HepG2 (cell line): ENCODE measurements around the gene PPP6R2.

Source experiments
- ATF7 ChIP-seq, 2 experiments: fragments of 450-650 bp in 1 of 2; sonication (generic) in 1 of 2; formaldehyde crosslinking in 1 of 2; IDR thresholded peaks; 2 replicates each; pipeline versions ENCODE4 v1.4.0 to v1.6.1; 2016 to 2020; ENCODE audit warnings: antibody characterized with exemption in 1 of 2, mild to moderate bottlenecking in 1 of 2, missing genetic modification reagents in 1 of 2
- CTCF ChIP-seq: sonication (generic); formaldehyde crosslinking; IDR thresholded peaks from 2 replicates; pipeline ENCODE4 v1.5.0; 2020; ENCODE audit warnings: mild to moderate bottlenecking, missing genetic modification reagents, moderate library complexity
- FOXA1 ChIP-seq, 2 experiments: fragments of 450-650 bp in 1 of 2; sonication (generic) in 1 of 2; formaldehyde crosslinking in 1 of 2; IDR thresholded peaks; 2 replicates each; pipeline versions ENCODE4 v1.4.0 to v1.6.1; 2016 to 2020; ENCODE audit warnings: missing genetic modification reagents in 1 of 2
- GABPB1 ChIP-seq: IDR thresholded peaks from 2 replicates; pipeline ENCODE4 v1.6.1; 2016; ENCODE audit warnings: mild to moderate bottlenecking, missing genetic modification reagents, moderate library complexity, missing compliant biosample characterization
- HNRNPH1 ChIP-seq: fragments of 200-400 bp; formaldehyde crosslinking; optimal IDR thresholded peaks from 2 replicates; pipeline ENCODE3; 2017; ENCODE audit warnings: mild to moderate bottlenecking, low read depth, low read length
- IKZF5 ChIP-seq: IDR thresholded peaks from 2 replicates; pipeline ENCODE4 v1.6.1; 2018; ENCODE audit warnings: missing genetic modification reagents, mild to moderate bottlenecking, missing compliant biosample characterization
- MZF1 ChIP-seq: sonication (generic); formaldehyde crosslinking; IDR thresholded peaks from 2 replicates; pipeline ENCODE4 v1.8.1; 2023; ENCODE audit warnings: mild to moderate bottlenecking, missing genetic modification reagents, borderline replicate concordance
- SNAPC4 ChIP-seq: sonication (generic); formaldehyde crosslinking; IDR thresholded peaks from 2 replicates; pipeline ENCODE4 v1.4.0; 2020; ENCODE audit warnings: mild to moderate bottlenecking, missing genetic modification reagents
- SRF ChIP-seq: IDR thresholded peaks from 2 replicates; pipeline ENCODE4 v1.6.1; 2011; ENCODE audit warnings: mild to moderate bottlenecking, low read depth, low read length, moderate library complexity
- TAF1 ChIP-seq: sonication (generic); formaldehyde crosslinking; IDR thresholded peaks from 2 replicates; pipeline ENCODE4 v1.4.0; 2020; ENCODE audit warnings: missing genetic modification reagents
- ZFP36L2 ChIP-seq: sonication (generic); formaldehyde crosslinking; IDR thresholded peaks from 2 replicates; pipeline ENCODE4 v1.4.0; 2020; ENCODE audit warnings: missing genetic modification reagents
- ZNF142 ChIP-seq: sonication (generic); formaldehyde crosslinking; IDR thresholded peaks from 2 replicates; pipeline ENCODE4 v1.4.0; 2020; ENCODE audit warnings: missing genetic modification reagents
- ZNF530 ChIP-seq: sonication (generic); formaldehyde crosslinking; IDR thresholded peaks from 2 replicates; pipeline ENCODE4 v1.5.0; 2020; ENCODE audit warnings: low read depth, mild to moderate bottlenecking, missing genetic modification reagents

GRCh38 chr22:50471197-50471847, 128.2 kb downstream of the PPP6R2 start:
- TF ChIP-seq IKZF5 (CRISPR knock-in tag), result no peak
- no peak for TF ChIP-seq FOXA1 (IDR thresholded peaks at IDR 0.05)
- no peak for TF ChIP-seq FOXA1 (CRISPR knock-in tag; IDR thresholded peaks at IDR 0.05)
- TF ChIP-seq CTCF (CRISPR knock-in tag), result no peak
- no peak for TF ChIP-seq HNRNPH1
- TF ChIP-seq GABPB1 (CRISPR knock-in tag), result no peak
- no peak for TF ChIP-seq SNAPC4 (CRISPR knock-in tag)
- no peak for TF ChIP-seq ZFP36L2 (CRISPR knock-in tag)
- TF ChIP-seq SRF, result no peak
- no peak for TF ChIP-seq ZNF142 (CRISPR knock-in tag)
- no peak for TF ChIP-seq ZNF530 (CRISPR knock-in tag)
- no peak for TF ChIP-seq ATF7 (IDR thresholded peaks at IDR 0.05)
- no peak for TF ChIP-seq ATF7 (CRISPR knock-in tag; IDR thresholded peaks at IDR 0.05)
- no peak for TF ChIP-seq TAF1 (CRISPR knock-in tag)
- no peak for TF ChIP-seq MZF1
